Breast epithelium (tissue), 3 donors: ENCODE data around the gene NEU2.

Experiments
- POLR2AphosphoS5 ChIP-seq, 3 donors: sonication (generic); formaldehyde crosslinking; IDR thresholded peaks; one replicate each; pipeline ENCODE4 v1.6.1; 2017; ENCODE audit warnings: antibody characterized with exemption in 3 of 3
- TF ChIP-seq, protein P1 (sequence below), 3 donors: fragments of 450-650 bp; IDR thresholded peaks; one replicate each; pipeline ENCODE4 v1.5.1; 2016 to 2017; ENCODE audit warnings: antibody characterized with exemption in 3 of 3, mild to moderate bottlenecking in 3 of 3, moderate library complexity in 3 of 3

GRCh38 chr2:233029321-233029720 is 3.2 kb upstream of the NEU2 start:
- TF ChIP-seq, protein P1, sequence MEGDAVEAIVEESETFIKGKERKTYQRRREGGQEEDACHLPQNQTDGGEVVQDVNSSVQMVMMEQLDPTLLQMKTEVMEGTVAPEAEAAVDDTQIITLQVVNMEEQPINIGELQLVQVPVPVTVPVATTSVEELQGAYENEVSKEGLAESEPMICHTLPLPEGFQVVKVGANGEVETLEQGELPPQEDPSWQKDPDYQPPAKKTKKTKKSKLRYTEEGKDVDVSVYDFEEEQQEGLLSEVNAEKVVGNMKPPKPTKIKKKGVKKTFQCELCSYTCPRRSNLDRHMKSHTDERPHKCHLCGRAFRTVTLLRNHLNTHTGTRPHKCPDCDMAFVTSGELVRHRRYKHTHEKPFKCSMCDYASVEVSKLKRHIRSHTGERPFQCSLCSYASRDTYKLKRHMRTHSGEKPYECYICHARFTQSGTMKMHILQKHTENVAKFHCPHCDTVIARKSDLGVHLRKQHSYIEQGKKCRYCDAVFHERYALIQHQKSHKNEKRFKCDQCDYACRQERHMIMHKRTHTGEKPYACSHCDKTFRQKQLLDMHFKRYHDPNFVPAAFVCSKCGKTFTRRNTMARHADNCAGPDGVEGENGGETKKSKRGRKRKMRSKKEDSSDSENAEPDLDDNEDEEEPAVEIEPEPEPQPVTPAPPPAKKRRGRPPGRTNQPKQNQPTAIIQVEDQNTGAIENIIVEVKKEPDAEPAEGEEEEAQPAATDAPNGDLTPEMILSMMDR (IDR thresholded peaks at IDR 0.05): no peak
- TF ChIP-seq POLR2AphosphoS5 (IDR thresholded peaks at IDR 0.05): no peak
